Fibroblast of skin of back (primary cell): ENCODE measurements around the gene OR5AP2. TPM values are rescaled to one million over a fixed set of nuclear protein-coding genes. Genes with fewer than 3 reads are reported as not detected.
"Not testable (repeated sequence)": the region's sequence is repeated elsewhere in the genome, so short reads cannot be mapped to it uniquely, and the experiment has no call there.

Source experiments
- DNase-seq: peaks from one replicate; pipeline ENCODE4 v3.0.0-alpha.2; 2013
- polyA plus RNA-seq, 2 experiments: library from polyadenylated mRNA; unstranded; fragments of 120-200 nt; gene quantifications; one replicate each; pipeline ENCODE4 v1.2.1, GENCODE V29; 2013; ENCODE audit not compliant: insufficient read length in 2 of 2

The OR5AP2 gene
- polyA plus RNA-seq (2013, experiment 1 of 2; ENCODE audit: insufficient read length) = not detected
- polyA plus RNA-seq (2013, experiment 2 of 2; ENCODE audit: insufficient read length) = not detected

DNA sequence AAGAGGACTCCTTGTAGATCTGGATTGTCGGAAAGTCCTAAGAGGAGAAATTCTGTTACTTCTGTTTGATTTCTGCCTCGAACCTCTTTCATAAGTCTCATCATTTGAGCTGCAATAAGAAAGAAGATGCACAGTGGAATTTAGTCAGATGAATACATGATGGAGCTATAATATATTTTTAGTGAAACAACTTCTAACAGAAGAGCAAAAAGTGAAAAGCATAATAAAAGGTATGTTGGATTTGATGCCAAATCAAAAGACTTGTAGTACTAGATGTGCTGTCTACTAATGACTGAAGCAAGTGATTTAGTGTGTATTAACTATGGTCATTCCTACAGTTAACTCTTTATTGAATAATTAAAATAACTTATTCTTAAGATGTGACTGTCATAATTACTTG, at the start of gene OR5AP2:
OR5AP2 (minus strand) TSS at position 101 of the 400 bp plus-strand sequence; CDS start at position 101, 0 bp downstream.
- no peak for DNase-seq

GRCh38 chr11:56691179-56691578, 48.9 kb upstream of the OR5AP2 start:
- not testable (repeated sequence) for DNase-seq

- no peak for DNase-seq
Measured at GRCh38 chr11:56688554-56689100, 46.4 kb upstream of the OR5AP2 start.

DNA sequence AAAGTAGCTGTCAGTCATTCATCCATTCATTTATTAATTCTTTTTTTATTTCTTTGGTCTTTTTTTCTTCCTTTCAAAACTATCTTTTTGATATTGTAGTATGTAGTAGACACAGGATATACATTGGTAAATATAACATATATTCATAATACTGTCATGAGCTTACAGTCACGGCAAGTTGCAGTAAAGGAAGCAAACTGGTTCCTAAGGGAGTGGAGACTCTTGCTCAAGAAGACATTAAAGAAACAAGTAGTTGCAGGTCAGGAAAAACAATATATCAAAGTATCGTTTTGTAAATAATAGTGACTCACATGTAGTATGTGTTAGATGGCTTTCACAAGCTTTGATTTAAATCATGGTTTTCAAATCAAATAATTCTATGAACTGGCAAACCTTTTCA, 28.7 kb upstream of the OR5AP2 start:
- no peak for DNase-seq

DNA sequence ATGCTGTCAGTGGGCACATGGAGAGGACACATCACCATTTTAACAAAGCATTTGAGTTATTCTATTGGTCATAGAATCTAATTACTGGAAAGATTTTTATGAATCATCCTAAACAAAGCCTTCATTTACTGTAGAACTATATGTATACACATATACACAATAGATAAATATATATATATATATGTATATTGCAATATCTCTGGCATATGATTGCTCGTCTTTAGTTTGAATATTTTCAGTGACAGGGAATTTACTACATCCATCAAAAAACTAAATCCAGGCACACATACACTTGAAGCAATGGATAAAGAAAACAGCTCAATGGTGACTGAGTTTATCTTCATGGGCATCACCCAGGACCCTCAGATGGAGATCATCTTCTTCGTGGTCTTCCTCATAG, 21.1 kb upstream of the OR5AP2 start, which contains the start of gene OR5AR1:
OR5AR1 (plus strand) TSS at position 301 of the 400 bp plus-strand sequence; CDS start at position 301, 0 bp downstream.
- no peak for DNase-seq

- no peak for DNase-seq
Measured at GRCh38 chr11:56659755-56660154, 17.5 kb upstream of the OR5AP2 start.

- DNase-seq = no peak
Measured at GRCh38 chr11:56637500-56637899, 4.7 kb downstream of the OR5AP2 start.

GRCh38 chr11:56636861-56637260, 5.4 kb downstream of the OR5AP2 start:
- DNase-seq = no peak

GRCh38 chr11:56632329-56632728, 9.9 kb downstream of the OR5AP2 start:
- DNase-seq = no peak

- peak; percentile 38 for DNase-seq
Measured at GRCh38 chr11:56625946-56626345, 16.3 kb downstream of the OR5AP2 start.

GRCh38 chr11:56624661-56625110, 17.6 kb downstream of the OR5AP2 start:
- peak; percentile 75 for DNase-seq

GRCh38 chr11:56611174-56611573, 31.1 kb downstream of the OR5AP2 start:
- no peak for DNase-seq

- not testable (repeated sequence) for DNase-seq
Measured at GRCh38 chr11:56592088-56592717, 50.0 kb downstream of the OR5AP2 start.
